ENCODE data around the gene NCK1. TPM values are rescaled to one million over a fixed set of nuclear protein-coding genes. Genes with fewer than 3 reads are reported as not detected.

NCK1 gene
- total RNA-seq, 1 experiment from 2014 or later: 59.4 TPM

DNA sequence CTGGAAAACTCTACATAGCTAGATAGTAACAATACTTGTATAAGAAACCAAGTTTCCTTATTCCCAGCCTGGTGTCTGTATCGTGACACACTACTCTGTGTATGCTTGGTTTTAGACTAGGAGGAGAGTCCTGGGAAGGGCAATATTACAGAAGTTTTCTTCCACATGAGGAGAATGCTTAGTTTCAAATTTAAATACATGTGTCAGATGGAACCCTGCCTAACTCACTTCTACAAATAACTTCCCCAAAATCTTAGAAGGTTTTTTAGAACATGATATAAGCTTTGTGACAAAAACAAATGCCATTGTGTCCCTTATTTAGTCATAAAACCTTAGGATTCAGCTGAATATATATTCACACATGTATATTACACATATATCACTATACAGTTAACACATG, 88.6 kb downstream of the NCK1 start:
- POLR2A ChIA-PET: interaction anchor here (0.7 to 6.3 kb wide), 13 partner anchors 10 to 198 kb away, joined by 3 to 59 read pairs (median 6); partner anchors contain the start of genes NCK1 and STAG1
- Mint-ChIP-seq H3K4me1 (ENCODE audit: insufficient read depth, unreplicated experiment) (peaks cover 50% of the 10 kb centered on the region), H3K9me3 (ENCODE audit: unreplicated experiment) (no peaks in the 10 kb centered on the region), H3K27me3 (ENCODE audit: insufficient read depth, unreplicated experiment) (no peaks in the 10 kb centered on the region), H3K36me3 (ENCODE audit: insufficient read depth, unreplicated experiment) (peaks cover 51% of the 10 kb centered on the region), H3K27ac (ENCODE audit: low read depth, unreplicated experiment) (no peak overlapping the region), H3K4me3 (ENCODE audit: unreplicated experiment) (no peak overlapping the region)
- CTCF ChIA-PET: interaction anchor here (0.7 to 2.6 kb wide), 18 partner anchors 8 to 198 kb away, joined by 3 to 59 read pairs (median 4); partner anchors contain the start of gene STAG1
- no TSS peak for BruUV-seq (replicated peaks)
- TF ChIP-seq, protein P1, sequence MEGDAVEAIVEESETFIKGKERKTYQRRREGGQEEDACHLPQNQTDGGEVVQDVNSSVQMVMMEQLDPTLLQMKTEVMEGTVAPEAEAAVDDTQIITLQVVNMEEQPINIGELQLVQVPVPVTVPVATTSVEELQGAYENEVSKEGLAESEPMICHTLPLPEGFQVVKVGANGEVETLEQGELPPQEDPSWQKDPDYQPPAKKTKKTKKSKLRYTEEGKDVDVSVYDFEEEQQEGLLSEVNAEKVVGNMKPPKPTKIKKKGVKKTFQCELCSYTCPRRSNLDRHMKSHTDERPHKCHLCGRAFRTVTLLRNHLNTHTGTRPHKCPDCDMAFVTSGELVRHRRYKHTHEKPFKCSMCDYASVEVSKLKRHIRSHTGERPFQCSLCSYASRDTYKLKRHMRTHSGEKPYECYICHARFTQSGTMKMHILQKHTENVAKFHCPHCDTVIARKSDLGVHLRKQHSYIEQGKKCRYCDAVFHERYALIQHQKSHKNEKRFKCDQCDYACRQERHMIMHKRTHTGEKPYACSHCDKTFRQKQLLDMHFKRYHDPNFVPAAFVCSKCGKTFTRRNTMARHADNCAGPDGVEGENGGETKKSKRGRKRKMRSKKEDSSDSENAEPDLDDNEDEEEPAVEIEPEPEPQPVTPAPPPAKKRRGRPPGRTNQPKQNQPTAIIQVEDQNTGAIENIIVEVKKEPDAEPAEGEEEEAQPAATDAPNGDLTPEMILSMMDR (IDR thresholded peaks at IDR 0.05; ENCODE audit: unreplicated experiment): no peak
- no peak for DNase-seq (ENCODE audit: unreplicated experiment)
- intact Hi-C loops (cut with micrococcal nuclease): loop anchor here (10.0 kb wide), 1 partner anchor 876 kb away; no protein-coding TSS in a partner anchor

DNA sequence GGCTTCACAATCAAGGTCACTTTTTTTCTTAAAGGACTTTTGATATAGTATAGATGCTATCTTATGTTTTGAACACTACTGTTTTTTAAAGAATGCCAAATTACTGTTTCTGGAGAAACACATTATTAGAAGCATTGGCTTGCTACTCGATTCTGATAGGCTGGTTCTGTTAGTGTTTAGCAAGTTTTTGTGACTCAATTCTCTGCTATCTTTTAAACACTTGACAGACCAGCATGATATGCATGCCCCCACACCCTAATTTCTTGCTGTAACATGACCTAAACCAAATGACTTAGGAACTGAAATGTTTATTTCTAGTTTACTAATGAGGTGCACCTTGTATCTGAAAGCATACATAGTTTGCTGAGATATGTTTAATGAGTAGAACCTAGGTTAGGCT, 90.3 kb downstream of the NCK1 start:
- ChIA-PET CTCF (interaction anchor here (2.5 to 2.6 kb wide), 2 partner anchors 9 to 63 kb away, joined by 8 to 59 read pairs; no protein-coding TSS in a partner anchor), POLR2A (interaction anchor here (1.0 to 6.3 kb wide), 10 partner anchors 9 to 200 kb away, joined by 3 to 59 read pairs (median 6); partner anchors contain the start of genes NCK1 and STAG1)
- peaks cover 55% of the 10 kb centered on the region for H3K4me1 Mint-ChIP-seq (ENCODE audit: insufficient read depth, unreplicated experiment)
- no TSS peak for BruUV-seq (replicated peaks)
- no peaks in the 10 kb centered on the region for H3K9me3 Mint-ChIP-seq (ENCODE audit: unreplicated experiment)
- TF ChIP-seq, protein P1 (IDR thresholded peaks at IDR 0.05; ENCODE audit: unreplicated experiment): no peak
- H3K27me3 Mint-ChIP-seq (ENCODE audit: insufficient read depth, unreplicated experiment): no peaks in the 10 kb centered on the region
- no peak overlapping the region for H3K4me3 Mint-ChIP-seq (ENCODE audit: unreplicated experiment)
- peak overlapping the region; percentile 50 for H3K27ac Mint-ChIP-seq (ENCODE audit: low read depth, unreplicated experiment)
- H3K36me3 Mint-ChIP-seq (ENCODE audit: insufficient read depth, unreplicated experiment): peaks cover 40% of the 10 kb centered on the region
- no peak for DNase-seq (ENCODE audit: unreplicated experiment)
- intact Hi-C loops (cut with micrococcal nuclease): loop anchor here (10.0 kb wide), 1 partner anchor 877 kb away; no protein-coding TSS in a partner anchor

DNA sequence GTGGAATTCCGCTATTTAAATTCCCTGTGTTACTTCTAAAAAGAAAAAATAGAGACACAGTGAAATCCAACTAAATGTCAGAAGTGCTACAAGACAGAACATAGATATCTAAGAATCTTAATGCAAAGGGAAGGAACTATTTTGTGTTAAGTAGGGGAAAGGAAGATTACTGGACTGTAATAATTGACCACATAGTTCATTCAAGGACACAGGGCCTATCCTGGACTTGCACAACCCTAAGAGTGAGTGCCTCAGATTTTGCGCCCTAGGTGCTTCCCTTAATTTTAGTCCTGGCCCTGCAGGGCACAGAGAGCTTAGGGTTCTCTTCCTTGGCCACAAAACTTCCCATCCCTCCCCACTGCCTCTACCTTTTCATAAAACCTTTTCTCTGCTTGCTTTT, 92.2 kb downstream of the NCK1 start:
- intact Hi-C loops (cut with micrococcal nuclease): loop anchor here (10.0 kb wide), 1 partner anchor 879 kb away; no protein-coding TSS in a partner anchor
- no peak for DNase-seq (ENCODE audit: unreplicated experiment)
- Mint-ChIP-seq H3K4me1 (ENCODE audit: insufficient read depth, unreplicated experiment) (peaks cover 53% of the 10 kb centered on the region), H3K36me3 (ENCODE audit: insufficient read depth, unreplicated experiment) (peaks cover 43% of the 10 kb centered on the region), H3K27me3 (ENCODE audit: insufficient read depth, unreplicated experiment) (no peaks in the 10 kb centered on the region), H3K9me3 (ENCODE audit: unreplicated experiment) (no peaks in the 10 kb centered on the region), H3K4me3 (ENCODE audit: unreplicated experiment) (no peak overlapping the region), H3K27ac (ENCODE audit: low read depth, unreplicated experiment) (peak overlapping the region; percentile 75)
- CTCF ChIA-PET: interaction anchor here (1.4 kb wide), 2 partner anchors 30 to 59 kb away, joined by 3 read pairs; no protein-coding TSS in a partner anchor
- TF ChIP-seq, protein P1 (IDR thresholded peaks at IDR 0.05; ENCODE audit: unreplicated experiment): no peak
- BruUV-seq (replicated peaks): no TSS peak
- POLR2A ChIA-PET: interaction anchor here (1.5 to 9.9 kb wide), 2 partner anchors 9 to 26 kb away, joined by 6 to 452 read pairs; no protein-coding TSS in a partner anchor

DNA sequence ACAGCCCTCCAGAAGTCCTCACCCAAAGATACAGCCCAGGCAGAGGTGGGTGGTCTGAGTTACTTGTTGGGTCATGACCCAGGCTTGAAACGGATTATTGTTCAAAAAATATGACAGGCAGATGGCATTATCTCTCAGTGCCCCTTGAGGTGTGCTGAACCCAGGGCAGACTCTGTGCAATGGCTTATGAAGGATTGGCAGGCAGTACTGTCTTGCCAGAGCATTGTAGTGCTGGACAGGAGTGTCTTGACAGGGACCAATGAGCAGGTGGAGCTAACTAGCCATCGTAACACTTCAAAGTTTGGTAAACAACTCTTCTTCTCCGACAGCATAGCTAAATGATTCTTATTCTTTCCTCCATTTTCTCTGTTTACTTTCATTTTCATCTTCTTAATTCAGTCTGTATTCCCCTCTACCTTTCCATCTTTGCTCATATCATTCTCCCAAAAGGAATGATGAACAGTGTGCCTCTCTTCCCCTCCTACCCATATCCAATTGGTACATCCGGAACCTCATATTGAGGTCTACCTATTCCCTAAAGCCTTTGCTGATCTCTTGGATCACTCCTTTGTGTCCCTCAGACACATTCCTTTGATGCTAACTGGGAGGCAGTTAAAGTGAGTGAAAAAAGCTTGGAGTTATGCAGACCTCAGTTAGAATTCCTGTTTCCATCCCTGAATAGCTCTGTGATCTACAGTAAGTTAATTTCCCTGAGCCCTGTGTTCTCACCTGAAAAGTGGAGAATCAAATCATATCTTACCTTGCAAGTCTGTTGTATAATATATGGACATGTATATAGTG, 93.2 kb downstream of the NCK1 start:
- no peak overlapping the region for H3K4me3 Mint-ChIP-seq (ENCODE audit: unreplicated experiment)
- H3K9me3 Mint-ChIP-seq (ENCODE audit: unreplicated experiment): no peaks in the 10 kb centered on the region
- peaks cover 53% of the 10 kb centered on the region for H3K4me1 Mint-ChIP-seq (ENCODE audit: insufficient read depth, unreplicated experiment)
- DNase-seq (ENCODE audit: unreplicated experiment): no peak
- ChIA-PET CTCF (interaction anchor here (1.0 to 8.0 kb wide), 6 partner anchors 16 to 564 kb away, joined by 3 to 44 read pairs (median 4); partner anchors contain the start of gene STAG1), POLR2A (interaction anchor here (0.7 to 9.9 kb wide), 10 partner anchors 10 to 760 kb away, joined by 3 to 452 read pairs (median 8); partner anchors contain the start of gene NCK1)
- TF ChIP-seq, protein P1 (IDR thresholded peaks at IDR 0.05; ENCODE audit: unreplicated experiment): no peak
- H3K27me3 Mint-ChIP-seq (ENCODE audit: insufficient read depth, unreplicated experiment): no peaks in the 10 kb centered on the region
- H3K36me3 Mint-ChIP-seq (ENCODE audit: insufficient read depth, unreplicated experiment): peaks cover 52% of the 10 kb centered on the region
- peak overlapping the region; percentile 75 for H3K27ac Mint-ChIP-seq (ENCODE audit: low read depth, unreplicated experiment)
- intact Hi-C loops (cut with micrococcal nuclease): loop anchor here (5.0 to 10.0 kb wide), 3 partner anchors 93 to 880 kb away; partner anchors contain the start of genes NCK1 and STAG1
- BruUV-seq (replicated peaks): no TSS peak
